ENCODE data around the gene ADARB2. TPM values are rescaled to one million over a fixed set of nuclear protein-coding genes. Genes with fewer than 3 reads are reported as not detected.

The ADARB2 gene
- 0.10 TPM for total RNA-seq

GRCh38 chr10:1737222-1738061 is at the start of gene ADARB2:
TSS of gene ADARB2 (minus strand) at chr10:1737525.
- DNase-seq: peak; percentile 86

GRCh38 chr10:1785835-1786234 is 48.5 kb upstream of the ADARB2 start:
- DNase-seq: no peak

- no peak for DNase-seq
These were observed 45.5 kb upstream of the ADARB2 start for GRCh38 chr10:1782841-1783240.

GRCh38 chr10:1779796-1780195 is 42.5 kb upstream of the ADARB2 start:
- DNase-seq: no peak

GRCh38 chr10:1778375-1778969 is 41.1 kb upstream of the ADARB2 start:
- no peak for DNase-seq

GRCh38 chr10:1776127-1776662 is 38.9 kb upstream of the ADARB2 start:
- DNase-seq: no peak

GRCh38 chr10:1774796-1775195 is 37.5 kb upstream of the ADARB2 start:
- DNase-seq: no peak

GRCh38 chr10:1773204-1773603 is 35.9 kb upstream of the ADARB2 start:
- DNase-seq: peak; percentile 44

- DNase-seq: no peak
These were observed 28.7 kb upstream of the ADARB2 start for GRCh38 chr10:1766049-1766448.

- no peak for DNase-seq
These were observed 24.8 kb upstream of the ADARB2 start for GRCh38 chr10:1762076-1762475.

GRCh38 chr10:1754506-1755153 is 17.3 kb upstream of the ADARB2 start:
- DNase-seq: peak; percentile 10

- no peak for DNase-seq
These were observed 14.8 kb upstream of the ADARB2 start for GRCh38 chr10:1752153-1752552.

- DNase-seq: no peak
These were observed 10.3 kb upstream of the ADARB2 start for GRCh38 chr10:1747590-1748157.

GRCh38 chr10:1746796-1747195 is 9.5 kb upstream of the ADARB2 start:
- DNase-seq: no peak

GRCh38 chr10:1745780-1746456 is 8.6 kb upstream of the ADARB2 start:
- no peak for DNase-seq

GRCh38 chr10:1744524-1744923 is 7.2 kb upstream of the ADARB2 start:
- no peak for DNase-seq

- no peak for DNase-seq
These were observed 5.8 kb upstream of the ADARB2 start for GRCh38 chr10:1743141-1743540.

GRCh38 chr10:1741450-1741849 is 4.1 kb upstream of the ADARB2 start:
- DNase-seq: no peak

- no peak for DNase-seq
These were observed 2.4 kb upstream of the ADARB2 start for GRCh38 chr10:1739751-1740150.

- DNase-seq: no peak
These were observed 1.6 kb upstream of the ADARB2 start for GRCh38 chr10:1738950-1739349.

- no peak for DNase-seq
These were observed 428 bp downstream of the ADARB2 start for GRCh38 chr10:1736972-1737221.

- DNase-seq: peak; percentile 24
These were observed 967 bp downstream of the ADARB2 start for GRCh38 chr10:1736144-1736971.
